GM21576 (cell line): ENCODE measurements around the gene GPSM1.

Experiments used
- ATAC-seq: cut with Tn5 transposase; IDR thresholded peaks from one replicate; pipeline ENCODE4 v1.9.1; 2021; ENCODE audit warnings: mild to moderate bottlenecking, moderate library complexity; ENCODE audit not compliant: unreplicated experiment

GPSM1 gene

DNA sequence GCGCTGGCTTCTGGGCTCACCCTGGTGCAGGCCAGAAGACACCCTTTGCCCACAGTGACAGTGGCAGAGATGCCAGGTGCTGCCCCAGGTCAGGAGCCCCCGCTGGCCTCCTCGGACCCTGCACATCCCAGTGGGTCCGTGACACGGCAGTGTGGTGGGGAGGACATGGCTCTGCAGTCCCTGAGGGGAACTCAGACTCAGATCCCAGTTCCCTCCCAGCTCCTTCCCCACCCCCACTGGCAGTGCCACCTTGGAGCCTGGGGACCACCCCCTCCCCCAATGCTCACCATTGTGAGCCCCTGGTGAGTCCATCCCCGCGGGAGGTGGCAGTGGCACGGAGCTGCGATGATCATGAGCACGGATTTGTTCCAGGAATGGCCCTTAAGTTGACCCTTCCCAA, 22.9 kb upstream of the GPSM1 start:
- ATAC-seq = no peak

DNA sequence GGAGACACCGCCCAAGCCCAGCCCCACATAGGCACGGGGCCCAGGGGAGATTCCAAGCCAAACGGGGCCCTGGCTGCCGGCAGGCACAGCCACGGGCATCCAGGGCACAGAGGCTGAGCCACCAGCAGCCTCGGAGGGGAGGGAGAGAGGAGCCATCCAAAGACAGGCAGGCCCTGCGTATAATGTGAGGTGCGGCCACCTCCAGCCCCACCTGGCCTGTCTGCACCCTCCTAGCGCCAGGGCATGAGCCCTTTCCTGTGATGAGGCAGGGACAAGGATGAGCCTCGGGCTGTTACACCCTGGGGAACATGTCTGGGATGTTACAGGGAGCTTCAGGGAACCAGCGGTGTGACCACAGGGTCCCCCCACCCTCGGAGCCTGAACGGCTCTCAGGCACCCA, 22.4 kb upstream of the GPSM1 start:
- ATAC-seq = no peak

DNA sequence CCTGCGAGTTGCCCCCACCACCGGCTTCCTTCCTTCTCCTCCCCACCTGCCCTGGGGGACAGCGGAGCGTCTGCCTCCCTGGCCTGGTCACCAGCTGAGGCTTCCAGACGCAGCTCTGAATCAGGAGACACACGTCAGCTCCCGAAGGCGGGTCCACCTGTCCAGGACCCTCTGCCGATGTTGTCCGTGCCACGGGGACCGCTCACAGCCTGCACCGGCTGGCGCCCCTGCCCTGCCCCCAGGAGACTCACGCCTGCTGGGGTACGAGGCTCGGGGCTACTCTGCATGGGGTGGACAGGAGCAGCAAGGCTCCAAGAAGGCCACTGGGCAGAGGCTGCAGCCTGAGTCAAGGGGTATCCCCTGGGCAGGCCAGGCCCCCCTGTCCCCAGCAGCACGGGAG, 21.5 kb upstream of the GPSM1 start:
- ATAC-seq = no peak

DNA sequence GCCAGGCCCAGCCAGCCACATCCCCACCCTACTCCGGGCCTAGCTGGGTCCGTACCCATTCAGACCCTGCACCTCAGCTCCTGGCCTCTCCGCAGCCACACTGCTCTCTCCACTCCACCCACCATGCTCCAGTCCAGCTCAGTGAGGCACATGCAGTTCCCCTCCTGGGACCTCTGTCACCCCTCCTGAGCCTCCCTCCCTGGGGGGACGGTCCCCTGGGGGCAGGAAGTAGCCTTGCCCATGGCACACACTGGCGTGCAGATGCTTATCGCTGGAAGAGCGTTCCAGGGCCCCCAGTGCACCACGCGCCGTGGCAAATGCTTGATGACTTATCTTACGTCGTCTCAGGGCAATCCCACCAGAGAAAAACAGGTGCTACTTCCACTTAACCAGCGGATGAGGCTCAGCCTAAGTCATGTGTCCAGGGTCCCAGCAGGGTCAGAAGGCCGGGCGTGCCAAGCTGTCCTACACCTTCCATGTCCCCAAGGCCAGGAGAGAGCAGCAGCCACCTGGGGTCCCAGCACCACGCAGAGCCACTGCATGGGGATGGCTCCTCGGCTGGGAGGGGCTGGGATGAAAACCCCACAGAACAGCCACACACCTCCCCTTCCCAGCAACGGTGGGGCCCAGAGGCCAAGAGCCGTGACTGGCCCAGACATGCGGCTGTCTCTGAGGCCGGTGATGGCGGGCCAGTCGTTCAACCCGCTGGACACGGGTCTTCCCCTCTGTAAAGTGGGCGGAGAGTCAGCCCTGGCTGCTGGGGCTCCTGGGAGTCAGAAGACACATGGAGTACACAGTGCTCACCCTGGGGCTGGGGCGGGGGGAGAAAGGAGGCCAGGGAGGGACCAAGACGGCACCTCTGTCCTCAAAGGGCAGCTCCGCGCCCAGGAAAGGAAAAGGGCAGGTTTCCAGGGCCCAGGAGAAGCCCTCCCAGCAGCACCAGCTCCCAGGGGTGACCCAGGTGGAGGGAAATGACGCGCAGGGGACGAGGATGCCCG, 20.8 kb upstream of the GPSM1 start:
- ATAC-seq = no peak

DNA sequence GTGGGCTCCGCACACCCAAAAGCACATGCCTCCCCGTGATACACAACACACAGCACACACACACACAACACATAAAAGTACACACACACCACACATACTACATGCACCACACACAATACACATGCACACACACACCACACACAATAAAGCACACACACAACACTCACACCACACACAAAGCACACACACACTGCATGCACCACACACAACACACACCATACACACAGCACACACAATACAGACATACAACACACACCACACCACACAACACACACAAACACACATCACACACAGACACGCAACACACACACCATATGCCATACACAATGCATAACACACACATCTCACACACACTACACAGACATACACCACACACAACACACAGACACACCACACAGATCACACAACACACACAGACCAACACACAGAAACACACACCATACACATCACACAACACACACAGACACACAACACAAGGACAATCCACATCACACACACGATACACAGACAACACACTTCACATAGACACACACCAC, 20.1 kb upstream of the GPSM1 start:
- ATAC-seq = no peak

DNA sequence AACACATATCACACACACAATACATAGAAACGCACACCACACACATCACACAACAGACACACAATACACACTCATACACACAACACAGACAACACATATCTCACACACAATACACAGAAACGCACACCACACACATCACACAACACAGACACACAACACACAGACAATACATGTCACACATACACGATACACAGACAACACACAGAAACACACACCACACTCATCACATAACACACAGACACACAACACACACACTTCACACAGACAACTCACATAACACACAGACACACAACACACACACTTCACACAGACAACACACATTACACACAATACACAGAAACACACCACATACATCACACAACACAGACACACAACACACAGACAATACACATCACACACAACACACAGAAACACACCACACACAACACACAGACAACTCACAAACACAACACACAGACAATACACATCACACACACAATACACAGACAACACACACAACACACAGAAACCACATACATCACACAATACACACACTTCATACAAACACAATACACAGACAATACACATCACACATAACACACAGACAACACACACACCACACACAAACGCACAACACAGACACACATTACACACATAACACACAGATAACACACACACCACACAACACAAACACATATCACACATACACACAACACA, 19.2 kb upstream of the GPSM1 start:
- no peak for ATAC-seq

DNA sequence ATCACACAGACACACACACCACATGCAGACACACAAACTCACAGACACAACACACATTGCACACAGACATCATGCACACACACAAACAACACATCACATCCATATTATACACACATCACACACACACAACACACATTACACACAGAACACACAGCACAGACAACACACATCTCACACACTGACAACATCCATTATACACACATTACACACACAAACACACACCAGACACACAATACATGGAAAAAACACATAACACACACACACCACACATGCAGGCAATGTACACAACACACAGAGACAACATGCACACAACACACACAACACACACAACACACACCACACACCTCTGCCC, 18.7 kb upstream of the GPSM1 start:
- no peak for ATAC-seq

DNA sequence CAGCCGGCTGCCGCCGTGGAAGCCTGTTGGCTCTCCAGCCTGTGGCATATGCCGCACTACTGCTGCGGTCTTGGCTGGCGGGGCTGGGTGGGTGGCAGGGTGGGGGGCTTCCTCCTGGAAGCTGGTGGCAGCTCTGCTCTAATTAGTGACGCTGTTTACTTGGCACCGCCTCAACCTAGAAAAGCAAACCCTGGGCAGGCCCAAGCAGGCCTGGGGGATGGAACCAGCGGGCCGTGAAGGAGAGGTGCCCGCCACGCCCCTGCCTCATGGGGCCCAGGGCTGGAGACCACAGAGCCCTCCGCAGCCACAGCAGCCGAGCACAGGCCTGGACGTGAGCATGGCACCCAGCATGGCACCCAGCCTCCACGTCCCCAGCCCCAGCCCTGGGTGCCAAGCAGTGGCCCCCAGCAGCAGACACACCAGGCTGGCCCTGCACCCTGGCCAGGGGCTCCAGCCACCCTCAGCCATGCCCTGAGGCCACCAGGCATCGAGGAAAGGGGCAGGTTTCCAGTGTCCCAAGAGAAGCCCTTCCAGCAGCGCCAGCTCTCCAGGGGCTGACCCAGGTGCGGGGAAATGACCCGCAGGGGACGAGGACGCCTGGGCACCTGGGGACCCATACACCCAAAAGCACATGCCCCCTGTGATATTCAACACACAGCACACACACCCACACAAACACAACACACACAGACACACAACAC, 18.1 kb upstream of the GPSM1 start:
- ATAC-seq = no peak

DNA sequence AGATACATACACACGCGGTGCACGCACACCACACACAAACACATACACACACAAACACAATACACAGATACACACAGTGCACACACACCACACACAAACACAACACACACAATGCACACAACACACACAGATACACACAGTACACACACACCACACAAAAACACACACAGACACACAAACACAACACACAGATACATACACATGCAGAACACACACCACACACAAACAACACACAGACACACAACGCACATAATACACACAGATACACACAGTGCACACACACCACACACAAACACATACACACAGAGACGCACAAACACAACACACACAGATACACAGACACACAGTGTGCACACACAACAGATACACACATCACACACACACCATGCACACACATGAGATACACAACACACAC, 17.5 kb upstream of the GPSM1 start:
- no peak for ATAC-seq

DNA sequence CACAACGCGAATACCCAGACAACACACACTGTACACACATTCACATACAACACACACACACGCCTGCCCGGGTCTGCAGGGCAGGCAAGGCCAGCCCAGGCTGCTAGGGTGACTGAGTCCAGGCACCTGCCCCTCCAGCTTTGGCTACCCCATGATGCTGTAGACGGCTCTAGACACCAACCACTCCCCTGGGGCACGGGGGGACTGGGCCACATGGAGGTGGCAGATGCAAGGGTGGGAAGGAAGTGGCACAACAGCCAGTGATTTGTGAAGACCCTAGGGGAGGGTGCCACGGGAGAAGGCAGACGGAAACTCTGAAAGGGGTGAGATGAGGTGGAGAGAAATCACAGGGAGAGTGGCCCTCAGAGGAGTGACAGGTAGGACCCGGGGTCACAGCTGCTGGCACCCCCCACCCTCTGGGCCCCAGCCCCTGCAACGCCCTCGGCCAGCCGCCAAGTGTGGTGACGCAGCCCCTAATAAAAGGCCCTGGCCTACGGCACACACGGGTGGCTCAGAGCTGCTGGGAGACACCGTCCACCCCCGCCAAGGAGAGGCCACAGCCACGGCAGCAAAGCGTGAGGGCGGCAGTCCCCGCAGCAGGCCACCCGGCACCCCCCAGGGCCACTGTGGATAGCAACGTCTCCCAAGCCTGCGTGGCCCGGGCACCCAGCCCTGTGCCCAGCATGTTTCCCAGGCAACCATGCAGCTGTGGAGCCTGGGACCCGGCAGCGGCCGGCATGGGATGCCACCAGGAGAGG, 16.9 kb upstream of the GPSM1 start:
- no peak for ATAC-seq

DNA sequence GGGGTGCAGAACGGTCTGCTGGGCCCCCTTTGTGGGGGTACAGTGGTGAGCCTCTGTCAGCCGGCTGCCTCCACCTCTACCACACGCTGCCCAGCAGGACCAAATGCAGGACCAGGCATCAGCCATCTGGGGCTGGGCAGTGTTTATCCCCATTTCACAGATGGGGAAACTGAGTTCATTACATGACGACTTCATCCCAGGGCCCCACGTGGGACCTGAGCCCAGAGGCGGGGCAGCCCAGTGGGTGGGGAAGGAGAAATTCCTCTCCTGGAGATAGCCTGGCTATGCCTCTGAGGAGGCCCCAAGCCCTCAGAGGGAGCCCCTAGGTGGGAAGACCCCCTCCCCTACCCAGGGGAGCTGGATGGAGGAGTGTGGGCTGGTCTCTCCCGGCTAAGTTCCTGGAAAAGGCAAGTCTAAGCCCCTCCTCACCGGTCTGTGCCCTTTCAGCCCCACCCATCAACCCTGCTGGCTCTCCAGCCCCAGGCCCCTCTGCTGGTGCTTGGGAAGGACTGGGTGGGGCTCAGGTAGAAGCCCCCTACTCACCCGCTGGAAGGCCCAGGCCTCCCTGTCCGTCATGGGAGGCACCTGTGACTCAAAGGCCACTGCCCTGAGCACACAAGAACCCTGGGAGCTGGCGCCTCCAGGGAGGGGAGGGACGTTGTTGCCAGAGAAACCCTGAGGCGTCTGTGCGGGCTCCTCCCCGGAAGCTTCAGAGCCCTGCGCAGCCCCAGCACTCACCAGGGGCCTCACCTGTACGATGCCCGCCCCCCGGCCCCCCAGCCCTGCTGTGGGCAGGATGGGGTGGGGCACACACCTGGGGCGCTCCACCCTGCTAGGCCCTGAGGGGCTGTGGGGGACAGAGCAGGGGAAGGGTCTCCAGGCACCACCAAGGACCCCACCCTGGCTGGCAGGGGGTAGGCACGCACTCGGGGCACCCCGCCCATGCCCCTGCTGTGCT, 16.0 kb upstream of the GPSM1 start:
- no peak for ATAC-seq

DNA sequence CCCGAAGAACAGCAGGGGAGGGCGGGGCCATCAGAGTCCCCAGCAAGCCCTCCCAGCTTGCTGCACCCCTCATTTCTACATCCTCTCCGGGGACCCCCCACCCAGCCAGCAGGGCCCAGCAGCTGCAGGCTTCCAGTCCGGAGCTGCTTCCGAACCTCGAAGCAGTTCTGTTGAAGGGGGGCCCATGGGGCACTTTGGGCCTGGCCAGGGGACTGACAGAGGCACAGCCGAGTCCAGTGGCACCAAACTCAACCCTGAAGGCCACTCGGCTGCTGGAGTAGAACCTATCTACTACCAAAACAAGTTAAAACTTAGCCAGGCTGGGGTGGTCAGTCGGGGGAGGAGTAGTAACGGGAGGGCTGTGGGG, 15.3 kb upstream of the GPSM1 start:
- no peak for ATAC-seq

DNA sequence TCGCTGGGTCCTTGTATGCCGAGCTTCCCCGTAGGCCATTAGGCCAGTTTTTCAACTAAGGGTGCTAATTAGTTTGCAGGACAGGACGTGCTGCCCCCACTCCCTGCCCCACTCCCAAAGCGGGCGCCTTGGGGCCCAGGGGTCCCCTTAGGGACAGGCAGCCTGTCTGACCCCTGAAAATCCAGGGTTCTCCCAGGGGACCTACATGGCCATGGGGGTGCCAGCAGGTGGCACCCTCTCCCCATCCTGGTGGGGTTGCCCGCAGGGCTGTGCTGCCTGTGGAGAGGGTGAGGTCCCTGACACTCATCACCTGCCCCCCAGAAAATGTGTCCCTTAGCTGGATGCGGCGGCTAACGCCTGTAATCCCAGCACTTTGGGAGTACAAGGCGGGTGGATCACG, 14.9 kb upstream of the GPSM1 start:
- no peak for ATAC-seq

DNA sequence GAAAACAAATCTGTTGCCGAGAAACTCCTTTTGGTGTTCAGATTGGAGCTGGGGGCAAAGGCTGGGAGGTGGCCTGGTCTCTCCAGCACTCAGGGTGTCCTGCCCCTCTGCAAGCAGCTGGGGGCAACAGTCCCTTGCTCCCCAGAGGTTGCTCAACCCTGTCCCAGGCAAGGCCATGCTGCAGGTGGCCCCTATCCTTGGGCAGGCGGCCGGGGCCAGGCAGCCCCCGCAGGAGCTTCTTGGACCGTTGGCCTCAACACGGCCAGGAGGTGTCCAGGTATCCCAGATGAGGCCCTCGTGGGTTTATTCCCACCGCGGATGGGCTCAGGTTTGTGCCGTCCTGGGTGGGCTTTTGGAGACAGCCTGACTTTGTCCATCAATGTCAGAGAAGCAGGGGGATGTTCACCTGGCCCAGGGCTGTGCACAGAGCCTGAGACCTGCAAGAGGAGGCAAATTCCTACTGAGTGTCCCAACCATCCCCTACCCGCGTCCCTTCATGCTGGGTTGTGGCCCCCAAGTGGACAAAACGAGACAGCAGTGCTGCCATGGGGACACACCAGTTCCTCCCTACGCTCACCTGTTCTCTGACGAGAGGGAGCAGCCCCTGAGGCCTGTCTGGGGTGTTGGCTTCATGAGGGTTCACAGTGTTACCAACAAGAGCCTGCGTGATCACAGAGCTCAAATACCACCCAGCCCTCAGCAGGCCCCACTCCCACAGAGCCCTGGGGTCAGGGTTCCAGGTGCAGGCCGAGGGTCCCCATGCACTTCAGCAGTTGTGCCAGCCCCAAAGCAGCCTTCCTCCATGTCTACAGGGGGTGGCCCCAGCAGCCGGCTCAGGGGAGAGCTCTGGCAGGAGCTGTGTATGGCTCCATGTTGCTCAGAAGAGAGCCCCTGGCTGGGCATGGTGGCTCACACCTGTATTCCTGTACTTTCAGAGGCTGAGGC, 14.0 kb upstream of the GPSM1 start:
- no peak for ATAC-seq

DNA sequence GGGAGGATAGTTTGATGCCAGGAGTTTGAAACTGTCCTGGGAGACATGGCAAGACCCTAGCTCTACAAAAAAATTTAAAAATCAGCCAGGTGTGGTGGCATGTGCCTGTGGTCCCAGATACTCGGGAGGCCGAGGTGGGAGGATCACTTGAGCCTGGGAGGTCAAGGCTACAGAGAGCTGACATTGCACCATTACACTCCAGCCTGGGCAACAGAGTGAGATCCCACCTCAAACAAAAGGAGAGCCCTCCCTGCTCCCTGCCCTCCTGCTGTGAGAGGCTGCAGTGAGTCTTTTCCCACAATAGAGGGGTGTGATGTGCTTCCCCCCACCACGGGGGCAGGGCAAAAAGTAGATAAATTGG, 13.3 kb upstream of the GPSM1 start:
- no peak for ATAC-seq

DNA sequence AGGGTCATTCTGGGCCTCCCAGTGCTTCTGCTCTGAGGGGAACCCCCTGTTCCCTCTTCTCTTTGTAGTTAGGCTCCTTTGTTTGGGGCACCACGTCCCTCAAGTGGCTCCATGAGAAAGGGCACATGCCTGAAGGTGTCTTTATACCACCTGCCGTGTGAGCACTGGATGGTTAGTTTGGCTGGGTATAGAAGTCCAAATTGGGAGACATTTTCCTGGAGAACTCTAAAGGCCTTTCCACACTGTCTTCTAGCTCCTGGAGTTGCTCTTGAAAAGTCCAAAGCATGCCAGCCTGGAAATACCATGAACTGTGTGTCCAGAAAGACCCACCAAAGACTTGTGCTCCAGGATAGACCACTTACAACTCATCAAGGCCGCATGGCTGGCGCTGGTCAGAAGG, 12.4 kb upstream of the GPSM1 start:
- no peak for ATAC-seq

DNA sequence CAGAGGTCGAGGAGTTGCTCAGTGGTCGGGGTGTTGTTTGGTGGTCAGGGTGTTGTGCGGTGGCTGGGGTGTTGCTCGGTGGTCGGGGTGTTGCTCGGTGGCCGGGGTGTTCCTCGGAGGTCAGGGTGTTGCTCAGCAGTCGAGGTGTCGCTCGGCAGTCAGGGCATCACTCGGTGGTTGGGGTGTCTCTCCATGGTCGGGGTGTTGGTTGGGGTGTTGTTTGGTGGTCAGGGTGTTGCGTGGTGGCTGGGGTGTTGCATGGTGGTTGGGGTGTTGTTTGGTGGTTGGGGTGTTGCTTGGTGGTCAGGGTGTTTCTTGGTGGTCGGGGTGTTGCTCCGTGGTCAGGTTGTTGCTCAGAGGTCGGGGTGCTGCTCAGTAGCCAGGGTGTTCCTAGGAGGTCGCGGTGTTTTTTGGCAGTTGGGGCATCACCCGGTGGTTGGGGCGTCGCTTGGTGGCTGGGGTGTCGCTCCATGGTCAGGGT, 11.0 kb upstream of the GPSM1 start:
- ATAC-seq = no peak

DNA sequence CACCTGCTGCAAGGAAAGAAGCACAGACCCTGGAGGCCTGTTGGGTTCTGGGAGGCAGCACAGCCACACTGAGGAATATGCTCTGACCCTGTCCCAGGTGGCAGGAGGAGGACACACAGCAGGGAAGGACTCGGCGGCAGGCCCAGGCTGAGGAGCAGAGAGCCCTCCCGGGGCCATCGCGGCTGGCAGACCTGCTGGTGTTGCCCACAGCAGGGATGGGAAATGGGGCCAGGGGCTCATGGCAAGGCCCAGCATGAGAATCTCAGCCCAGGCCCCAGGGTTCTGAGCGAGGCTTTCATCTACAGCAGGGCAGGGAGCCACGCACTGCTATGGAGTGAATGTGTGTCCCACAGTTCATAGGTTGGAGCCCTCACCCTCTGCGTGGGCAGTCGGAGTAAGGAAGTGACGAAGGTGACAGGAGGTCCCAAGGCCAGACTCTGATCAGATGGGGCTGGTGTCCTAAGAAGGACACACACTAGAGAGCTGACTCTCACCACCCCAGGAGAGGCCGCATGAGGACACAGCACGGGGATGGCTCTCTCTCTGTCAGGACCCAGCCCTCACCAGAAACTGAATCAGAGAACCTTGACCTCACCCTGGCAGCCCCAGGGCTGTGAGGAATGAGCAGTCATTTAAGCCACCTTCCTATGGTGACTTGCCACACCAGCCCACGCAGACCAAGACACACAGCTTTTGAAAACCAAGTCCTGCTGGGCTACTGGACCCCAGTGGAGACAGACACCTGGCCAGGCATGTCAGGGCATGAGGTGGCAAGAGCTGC, 10.3 kb upstream of the GPSM1 start:
- ATAC-seq = no peak
